ENCODE results near the gene DBH.

Gene DBH

DNA sequence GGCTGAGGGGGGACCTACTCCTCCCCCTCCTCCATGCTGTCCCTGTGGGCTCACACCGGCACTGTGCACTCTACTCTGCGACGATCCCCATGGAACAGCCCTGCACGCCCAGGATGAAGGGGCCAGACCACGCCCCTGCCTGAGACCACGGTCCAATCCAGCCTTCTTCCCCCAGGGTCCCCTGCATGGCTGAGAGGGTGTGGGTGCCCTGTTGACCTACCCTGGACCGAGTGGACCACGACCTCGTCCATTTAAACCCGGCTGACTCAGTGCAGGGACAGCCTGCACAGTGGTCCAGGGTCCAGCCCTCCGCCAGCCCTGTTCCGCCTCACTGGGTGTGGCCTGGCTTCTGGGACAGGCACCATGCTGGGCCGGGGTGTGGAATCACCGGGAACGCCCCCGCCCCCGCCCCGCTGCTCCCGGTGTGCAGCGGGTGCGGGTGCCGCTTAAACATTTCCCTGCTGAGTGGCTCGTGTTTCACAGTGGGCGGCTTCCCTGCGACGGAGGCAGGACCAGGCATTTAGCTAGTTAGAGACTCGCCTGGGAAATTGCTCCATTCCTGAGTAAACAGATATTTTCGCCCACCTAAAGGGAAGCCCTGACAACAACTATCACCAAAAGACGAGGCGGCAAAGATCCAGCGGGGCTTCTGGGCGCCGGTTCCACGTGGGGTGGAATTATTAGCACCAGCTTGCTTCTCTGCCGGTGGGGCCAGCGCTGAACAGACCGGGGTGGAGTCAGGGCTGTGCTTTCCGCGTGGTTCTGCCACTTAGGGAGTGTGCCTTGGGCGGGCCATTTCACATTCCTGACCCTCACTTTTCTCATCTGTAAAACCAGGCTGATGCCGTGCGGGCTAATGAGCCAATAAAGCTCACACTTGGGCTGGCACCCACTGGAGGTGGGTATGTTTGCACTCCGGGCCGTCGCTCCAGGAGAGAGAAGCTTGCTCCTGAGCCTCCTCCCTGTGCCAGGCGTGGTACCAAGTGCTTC is 22.6 kb downstream of the DBH start:
- TF ChIP-seq, protein P1, sequence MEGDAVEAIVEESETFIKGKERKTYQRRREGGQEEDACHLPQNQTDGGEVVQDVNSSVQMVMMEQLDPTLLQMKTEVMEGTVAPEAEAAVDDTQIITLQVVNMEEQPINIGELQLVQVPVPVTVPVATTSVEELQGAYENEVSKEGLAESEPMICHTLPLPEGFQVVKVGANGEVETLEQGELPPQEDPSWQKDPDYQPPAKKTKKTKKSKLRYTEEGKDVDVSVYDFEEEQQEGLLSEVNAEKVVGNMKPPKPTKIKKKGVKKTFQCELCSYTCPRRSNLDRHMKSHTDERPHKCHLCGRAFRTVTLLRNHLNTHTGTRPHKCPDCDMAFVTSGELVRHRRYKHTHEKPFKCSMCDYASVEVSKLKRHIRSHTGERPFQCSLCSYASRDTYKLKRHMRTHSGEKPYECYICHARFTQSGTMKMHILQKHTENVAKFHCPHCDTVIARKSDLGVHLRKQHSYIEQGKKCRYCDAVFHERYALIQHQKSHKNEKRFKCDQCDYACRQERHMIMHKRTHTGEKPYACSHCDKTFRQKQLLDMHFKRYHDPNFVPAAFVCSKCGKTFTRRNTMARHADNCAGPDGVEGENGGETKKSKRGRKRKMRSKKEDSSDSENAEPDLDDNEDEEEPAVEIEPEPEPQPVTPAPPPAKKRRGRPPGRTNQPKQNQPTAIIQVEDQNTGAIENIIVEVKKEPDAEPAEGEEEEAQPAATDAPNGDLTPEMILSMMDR (conservative IDR thresholded peaks at IDR 0.05; ENCODE audit: low read length), result no peak
- no peak overlapping the region for H3K4me3 ChIP-seq (ENCODE audit: low read length)
- DNase-seq (ENCODE audit: low read depth), result peak; percentile 11

DNA sequence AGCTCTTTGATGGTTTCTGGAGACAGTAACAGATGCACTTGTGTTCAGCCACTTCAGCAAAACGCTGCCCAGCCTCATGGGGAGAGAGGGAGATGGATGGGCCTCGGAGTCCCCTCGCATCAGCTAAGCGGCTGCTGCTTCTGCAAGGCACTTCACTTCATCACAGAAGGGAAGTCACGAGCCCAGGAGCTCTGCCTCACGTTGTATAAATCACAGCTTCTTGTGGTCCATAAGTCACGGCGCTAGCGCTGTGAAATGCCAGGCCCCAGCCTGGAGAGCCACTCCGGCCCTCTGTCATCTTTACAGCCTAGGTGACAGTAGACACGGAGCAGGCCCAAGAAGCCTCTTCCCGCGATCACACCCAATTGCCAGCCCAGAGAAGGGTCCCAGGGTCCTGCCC is 23.4 kb downstream of the DBH start:
- TF ChIP-seq, protein P1 (conservative IDR thresholded peaks at IDR 0.05; ENCODE audit: low read length), result no peak
- DNase-seq (ENCODE audit: low read depth), result no peak
- H3K4me3 ChIP-seq (ENCODE audit: low read length), result no peak overlapping the region

DNA sequence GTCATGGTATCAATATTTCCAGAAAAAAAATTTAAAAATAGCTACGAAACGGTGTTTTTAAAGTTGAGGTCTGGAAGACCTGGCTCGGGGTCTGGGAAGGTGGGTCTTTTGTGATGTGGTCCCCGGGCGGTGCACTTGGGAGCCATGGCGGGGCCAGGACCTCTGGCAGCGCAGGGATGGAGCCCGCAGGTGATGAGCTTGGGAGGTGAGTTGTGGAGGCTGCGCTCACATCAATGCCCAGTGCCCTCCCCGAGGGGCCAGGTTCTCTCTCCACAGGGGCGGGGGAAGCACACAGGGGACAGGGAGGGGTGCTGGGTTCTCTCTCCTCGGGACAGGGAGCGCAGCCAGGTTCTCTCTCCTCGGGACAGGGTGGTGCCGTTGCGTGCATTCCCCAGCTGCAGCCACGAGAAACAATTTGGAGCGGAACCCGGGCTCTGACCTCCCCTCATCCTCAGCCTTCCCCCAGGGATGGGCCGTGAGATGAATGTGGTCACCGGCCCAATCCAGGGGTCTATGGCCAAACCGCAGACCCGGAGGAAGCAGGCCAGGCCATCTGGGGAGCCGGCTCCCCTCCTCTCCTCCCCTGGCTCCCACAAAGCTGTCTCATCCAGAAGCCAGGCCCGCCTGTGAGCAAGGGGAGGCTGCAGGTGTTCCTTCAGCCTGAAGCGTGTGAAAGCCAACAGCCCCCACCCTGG is 25.8 kb downstream of the DBH start:
- TF ChIP-seq, protein P1 (conservative IDR thresholded peaks at IDR 0.05; ENCODE audit: low read length), result no peak
- H3K4me3 ChIP-seq (ENCODE audit: low read length), result no peak overlapping the region
- DNase-seq (ENCODE audit: low read depth), result no peak

DNA sequence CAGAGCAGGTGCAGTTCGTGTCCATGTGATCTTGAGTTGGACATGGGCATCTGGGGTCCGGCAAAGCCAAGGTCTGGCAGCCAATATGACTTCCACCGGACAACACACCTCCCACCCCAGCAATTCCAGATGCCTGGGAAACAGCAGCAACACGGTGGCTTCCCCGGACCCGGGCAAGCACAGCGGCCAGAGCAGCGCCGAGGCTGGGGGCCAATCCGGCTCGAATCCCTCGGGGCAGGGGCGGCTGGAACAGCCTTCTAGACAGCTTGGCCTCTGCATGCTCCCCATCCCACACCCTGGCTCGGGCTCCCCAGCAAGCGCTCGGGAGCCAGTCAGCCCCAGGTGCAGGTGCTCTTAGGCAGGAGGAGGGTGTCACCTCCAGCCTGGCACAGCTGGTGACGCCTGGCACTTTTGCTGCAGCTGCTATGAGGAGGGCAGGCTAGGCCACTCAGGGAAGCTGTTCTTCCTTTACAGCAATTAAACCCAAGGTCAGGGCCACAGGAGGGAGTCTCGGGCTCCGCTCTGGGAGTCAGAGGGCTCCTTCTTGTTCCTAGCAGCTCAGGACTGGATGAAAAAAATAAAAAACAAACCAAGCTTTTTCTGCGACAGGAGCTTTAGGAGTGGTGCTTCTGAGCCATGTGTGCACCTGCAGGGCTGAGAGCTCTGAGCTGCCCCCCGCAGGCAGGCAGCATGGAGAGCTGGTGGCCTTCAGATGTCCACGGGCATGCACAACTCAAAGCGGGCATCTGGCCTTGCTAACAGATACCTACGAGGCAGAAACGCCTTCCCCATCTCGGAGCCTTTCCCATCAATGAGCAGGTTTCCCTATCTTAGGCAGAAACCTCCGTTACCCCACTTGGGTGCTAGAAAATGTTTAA is 28.2 kb downstream of the DBH start:
- no peak overlapping the region for H3K4me3 ChIP-seq (ENCODE audit: low read length)
- TF ChIP-seq, protein P1 (conservative IDR thresholded peaks at IDR 0.05; ENCODE audit: low read length), result no peak
- no peak for DNase-seq (ENCODE audit: low read depth)

DNA sequence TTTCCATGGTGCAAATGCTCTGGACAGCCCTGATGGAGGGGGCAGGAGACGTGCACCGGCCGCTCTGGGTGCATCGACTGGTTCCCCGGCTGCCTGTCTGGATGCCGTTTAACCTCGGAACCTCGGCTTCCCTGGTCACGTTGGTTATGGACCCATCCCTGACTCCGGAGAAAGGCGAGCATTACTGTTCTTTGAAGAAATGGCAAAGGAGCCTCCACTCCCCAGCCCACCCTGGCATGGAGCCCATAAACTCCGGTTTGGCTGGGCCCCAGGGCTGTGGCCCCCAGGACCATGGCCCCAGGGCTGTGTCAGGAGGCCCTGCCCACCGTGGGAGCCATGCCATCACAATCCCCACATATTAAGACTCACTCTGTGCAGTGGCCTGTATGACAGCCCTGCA is 28.9 kb downstream of the DBH start:
- no peak for DNase-seq (ENCODE audit: low read depth)
- H3K4me3 ChIP-seq (ENCODE audit: low read length), result no peak overlapping the region
- TF ChIP-seq, protein P1 (conservative IDR thresholded peaks at IDR 0.05; ENCODE audit: low read length), result no peak

DNA sequence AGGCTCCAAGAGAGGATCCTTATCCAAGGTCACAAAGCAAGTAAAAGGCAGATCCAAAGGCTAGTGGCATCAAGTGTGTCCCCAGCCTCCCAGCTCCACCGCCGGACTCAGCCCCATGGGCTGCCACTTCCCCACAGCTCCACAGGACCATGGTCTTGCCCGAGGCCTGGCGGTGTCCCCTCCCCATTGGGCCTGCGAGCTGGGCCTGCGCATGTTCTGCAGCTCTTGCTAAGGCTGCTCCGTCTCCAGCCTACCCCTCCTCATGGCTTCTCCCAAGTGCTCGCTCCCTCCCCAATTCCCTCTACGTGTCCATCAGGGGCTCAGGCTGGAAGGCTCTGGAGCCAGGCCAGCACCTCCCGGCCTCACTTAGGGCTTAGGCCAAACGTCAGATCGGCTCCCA is 29.4 kb downstream of the DBH start:
- TF ChIP-seq, protein P1 (conservative IDR thresholded peaks at IDR 0.05; ENCODE audit: low read length), result no peak
- no peak for DNase-seq (ENCODE audit: low read depth)
- H3K4me3 ChIP-seq (ENCODE audit: low read length), result no peak overlapping the region
